NCI-H526 (cell line): ENCODE data around the gene DNAJC17.

Experiments used
- DNase-seq, 2 experiments: peaks; one replicate each; lab custom pipeline; 2025; lab: John Stamatoyannopoulos, UW

DNAJC17 gene

DNA sequence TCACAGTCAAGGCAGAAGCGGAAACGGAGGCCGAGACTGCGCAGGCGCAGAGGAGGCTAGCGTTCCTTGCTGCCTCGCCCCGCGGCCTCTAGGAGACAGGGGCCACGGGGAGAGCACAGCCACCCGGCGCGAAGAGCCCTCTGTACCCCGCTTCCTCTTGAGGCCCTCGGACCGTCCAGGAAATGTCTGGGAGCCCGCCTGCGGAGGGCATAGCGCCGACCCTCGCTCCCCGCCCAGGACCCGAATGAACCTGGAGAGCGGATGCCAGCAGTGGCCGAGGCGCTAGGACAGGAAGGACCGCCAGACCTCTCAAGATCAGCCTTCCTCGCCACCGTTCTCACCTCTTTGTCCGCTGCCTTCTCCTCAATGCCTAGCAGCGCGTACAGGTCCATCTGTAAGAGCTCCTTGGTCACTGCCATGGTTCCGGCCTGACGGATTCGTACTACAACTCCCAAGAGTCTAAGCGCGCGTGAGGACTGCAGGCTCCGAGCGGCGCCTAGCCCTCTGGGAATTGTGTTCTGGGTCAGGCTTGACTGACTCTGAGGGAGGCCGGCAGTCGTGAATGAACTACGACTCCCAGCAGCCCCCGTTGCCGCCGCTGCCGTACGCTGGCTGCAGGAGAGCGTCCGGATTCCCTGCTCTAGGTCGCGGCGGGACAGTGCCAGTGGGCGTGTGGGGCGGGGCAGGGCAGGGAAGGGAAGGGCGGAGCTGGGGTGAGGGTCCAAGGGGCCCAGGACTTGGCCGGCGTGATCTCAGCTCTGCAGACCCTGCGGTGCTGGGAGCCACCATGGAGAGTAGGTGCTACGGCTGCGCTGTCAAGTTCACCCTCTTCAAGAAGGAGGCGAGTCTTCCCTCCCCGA lies at the start of gene DNAJC17, which contains the start of gene ZFYVE19:
Gene DNAJC17 (minus strand): TSS at position 446 of the 860 bp plus-strand sequence. CDS start 27 bp downstream, at position 419.
Gene ZFYVE19 (plus strand): TSS at position 62 of the 860 bp plus-strand sequence. CDS start 501 bp downstream, at position 563.
- peak; percentile 96 to 99 for DNase-seq

GRCh38 chr15:40856746-40857145 lies 49.5 kb upstream of the DNAJC17 start:
- DNase-seq = no peak

DNA sequence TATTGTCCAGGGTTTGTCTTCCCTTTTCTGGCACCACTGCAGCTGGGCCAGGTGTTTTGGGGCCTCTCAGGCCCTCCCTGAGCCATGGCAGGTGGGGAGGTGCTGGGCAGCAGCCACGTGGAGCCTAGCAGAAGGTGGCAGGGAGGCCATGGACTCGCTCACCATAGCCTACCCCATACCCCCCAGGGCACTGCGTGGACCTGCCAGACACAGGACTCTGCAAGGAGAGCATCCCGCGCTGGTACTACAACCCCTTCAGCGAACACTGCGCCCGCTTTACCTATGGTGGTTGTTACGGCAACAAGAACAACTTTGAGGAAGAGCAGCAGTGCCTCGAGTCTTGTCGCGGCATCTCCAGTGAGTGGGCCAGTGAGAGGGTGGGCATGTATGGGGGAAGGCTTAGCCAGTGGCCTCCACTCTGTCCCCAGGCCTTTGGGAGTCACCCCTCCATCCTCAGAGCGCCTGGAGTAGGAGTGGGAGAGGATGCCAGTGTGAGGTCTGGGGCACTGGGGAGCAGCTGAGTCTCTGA lies 48.5 kb upstream of the DNAJC17 start:
- DNase-seq = no peak

GRCh38 chr15:40854161-40854560 lies 46.9 kb upstream of the DNAJC17 start:
- DNase-seq = no peak

GRCh38 chr15:40853241-40853890 lies 46.1 kb upstream of the DNAJC17 start:
- DNase-seq = no peak

GRCh38 chr15:40852529-40852928 lies 45.3 kb upstream of the DNAJC17 start:
- peak in 1 of 2 experiments; percentile 11 for DNase-seq

DNA sequence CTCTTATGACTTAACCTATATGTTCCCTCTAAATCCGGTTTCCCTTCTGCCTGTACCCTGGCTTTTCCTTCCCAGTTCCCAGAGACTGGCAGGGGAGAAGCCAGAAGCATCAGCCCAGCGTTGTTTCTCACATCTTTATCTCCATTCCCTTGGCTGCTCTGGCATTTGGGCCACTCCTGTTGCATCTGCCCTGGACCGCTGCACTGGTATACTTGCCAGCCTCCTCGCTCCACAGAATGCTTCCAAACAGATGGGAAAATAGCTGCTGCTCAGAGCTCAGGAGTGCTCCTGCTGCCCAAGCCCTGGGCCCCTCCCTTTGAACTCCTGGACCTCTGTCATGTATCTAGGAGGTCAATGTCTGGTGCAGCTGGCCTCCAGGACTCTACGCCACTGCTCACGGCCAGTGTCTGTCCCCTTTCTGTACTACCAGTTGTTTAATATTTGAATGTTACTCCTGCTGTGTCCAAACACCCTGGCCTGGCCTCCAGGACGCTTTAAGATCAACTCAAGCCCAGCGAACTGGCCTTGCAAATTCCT lies 43.4 kb upstream of the DNAJC17 start:
- no peak for DNase-seq

- DNase-seq = peak; percentile 79 to 87
These were observed 40.1 kb upstream of the DNAJC17 start for GRCh38 chr15:40847223-40847961.

DNA sequence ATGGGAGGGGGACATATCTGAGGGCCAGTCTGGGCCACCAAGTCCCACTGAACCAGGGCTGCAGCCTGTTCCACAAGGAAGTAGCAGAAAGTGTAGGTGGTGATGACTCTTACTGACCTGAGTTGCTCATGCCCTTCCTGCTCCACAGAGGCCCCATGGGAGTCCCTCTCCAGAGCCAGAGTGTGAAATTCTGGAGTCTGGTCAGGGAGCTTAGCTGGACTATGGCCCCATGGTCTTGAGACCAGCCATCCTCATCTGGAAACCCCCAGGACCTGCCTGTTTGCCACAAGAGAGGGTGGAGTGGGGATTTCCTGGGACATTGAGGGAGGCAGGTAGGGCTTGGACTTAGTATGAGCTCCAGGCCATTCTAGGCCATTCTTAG lies 39.6 kb upstream of the DNAJC17 start:
- no peak for DNase-seq

- DNase-seq = peak; percentile 32 to 60
These were observed 38.4 kb upstream of the DNAJC17 start for GRCh38 chr15:40845511-40846284.

DNA sequence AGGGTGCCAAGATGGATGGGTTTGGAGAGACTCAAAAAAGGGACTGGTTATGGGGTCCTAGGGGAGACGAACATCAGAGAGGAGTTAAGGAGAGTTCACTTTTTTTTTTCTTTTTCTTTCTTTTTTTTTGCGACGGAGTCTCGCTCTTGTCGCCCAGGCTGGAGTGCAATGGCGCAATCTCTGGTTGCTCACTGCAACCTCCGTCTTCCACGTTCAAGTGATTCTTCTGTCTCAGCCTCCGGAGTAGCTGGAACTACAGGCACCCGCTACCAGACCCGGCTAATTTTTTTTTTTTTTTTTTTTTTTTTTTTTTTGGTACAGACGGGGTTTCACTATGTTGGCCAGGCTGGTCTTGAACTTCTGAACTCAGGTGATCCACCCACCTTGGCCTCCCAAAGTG lies 37.8 kb upstream of the DNAJC17 start:
- peak in 1 of 2 experiments; percentile 21 for DNase-seq

DNA sequence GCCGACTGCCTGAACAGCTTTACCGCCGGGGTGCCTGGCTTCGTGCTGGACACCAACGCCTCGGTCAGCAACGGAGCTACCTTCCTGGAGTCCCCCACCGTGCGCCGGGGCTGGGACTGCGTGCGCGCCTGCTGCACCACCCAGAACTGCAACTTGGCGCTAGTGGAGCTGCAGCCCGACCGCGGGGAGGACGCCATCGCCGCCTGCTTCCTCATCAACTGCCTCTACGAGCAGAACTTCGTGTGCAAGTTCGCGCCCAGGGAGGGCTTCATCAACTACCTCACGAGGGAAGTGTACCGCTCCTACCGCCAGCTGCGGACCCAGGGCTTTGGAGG lies 37.4 kb upstream of the DNAJC17 start:
- DNase-seq = peak; percentile 4 to 73

DNA sequence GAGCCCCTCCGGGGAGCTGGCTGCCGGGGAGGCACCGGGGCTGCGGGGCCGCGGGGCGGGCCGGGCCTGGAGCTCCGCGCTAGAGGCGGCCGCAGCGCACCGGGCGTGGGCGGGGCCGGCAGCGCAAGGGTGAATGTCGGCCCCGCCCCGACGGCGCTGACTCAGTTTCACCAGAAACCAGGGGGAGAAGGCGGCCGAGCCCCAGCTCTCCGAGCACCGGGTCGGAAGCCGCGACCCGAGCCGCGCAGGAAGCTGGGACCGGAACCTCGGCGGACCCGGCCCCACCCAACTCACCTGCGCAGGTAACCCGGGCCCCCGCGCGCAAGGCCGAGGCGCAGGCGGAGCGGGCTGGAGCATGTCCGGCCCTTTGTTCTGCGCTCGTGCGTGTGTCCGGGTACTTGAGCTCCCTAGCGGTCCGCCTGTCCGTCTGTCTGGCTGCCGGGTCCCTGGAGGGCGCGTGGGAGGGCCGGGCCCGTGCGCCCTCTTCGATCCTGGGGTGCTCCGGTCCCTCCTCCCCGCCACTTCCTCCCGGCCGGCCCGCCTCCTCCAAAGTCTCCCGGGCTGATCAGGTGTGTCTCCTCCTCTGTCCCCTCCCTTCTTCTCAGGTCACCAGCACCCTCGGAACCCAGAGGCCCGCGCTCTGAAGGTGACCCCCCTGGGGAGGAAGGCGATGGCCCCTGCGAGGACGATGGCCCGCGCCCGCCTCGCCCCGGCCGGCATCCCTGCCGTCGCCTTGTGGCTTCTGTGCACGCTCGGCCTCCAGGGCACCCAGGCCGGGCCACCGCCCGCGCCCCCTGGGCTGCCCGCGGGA lies 36.8 kb upstream of the DNAJC17 start, which contains the start of gene SPINT1:
Gene SPINT1 (plus strand): TSS at position 164 of the 811 bp plus-strand sequence. CDS start 507 bp downstream, at position 671.
- DNase-seq = peak; percentile 32 to 84

DNA sequence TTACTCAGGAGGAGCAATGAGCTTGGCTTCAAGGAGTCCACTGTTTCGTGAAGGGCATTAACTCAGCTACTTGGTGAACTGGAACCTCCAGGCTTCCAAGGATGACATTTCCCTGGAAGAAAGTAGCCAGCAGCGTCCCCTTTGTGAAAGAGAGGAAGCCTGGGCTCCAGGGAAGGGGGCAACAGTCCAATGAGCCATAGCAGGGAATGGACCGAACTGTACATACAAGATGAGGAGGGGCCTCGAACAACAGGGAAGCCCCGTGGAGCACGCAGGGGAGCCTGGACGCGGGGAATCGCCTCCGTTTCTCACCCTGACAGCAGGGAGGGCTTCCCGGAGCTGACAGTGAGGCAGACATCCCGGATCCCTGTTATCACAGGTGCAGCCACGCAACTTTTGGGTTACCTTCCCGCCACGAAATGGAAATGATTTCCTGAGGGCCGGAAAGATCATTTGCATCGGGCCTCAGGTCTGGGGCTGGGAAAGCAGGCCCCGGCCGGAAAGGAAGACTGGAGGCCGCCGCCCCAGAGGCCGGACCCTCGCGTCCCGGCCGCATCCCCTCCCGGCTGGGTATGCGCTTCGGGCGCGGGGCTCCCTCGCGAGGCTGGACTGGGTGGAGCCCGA lies 36.1 kb upstream of the DNAJC17 start:
- peak; percentile 32 to 81 for DNase-seq

DNA sequence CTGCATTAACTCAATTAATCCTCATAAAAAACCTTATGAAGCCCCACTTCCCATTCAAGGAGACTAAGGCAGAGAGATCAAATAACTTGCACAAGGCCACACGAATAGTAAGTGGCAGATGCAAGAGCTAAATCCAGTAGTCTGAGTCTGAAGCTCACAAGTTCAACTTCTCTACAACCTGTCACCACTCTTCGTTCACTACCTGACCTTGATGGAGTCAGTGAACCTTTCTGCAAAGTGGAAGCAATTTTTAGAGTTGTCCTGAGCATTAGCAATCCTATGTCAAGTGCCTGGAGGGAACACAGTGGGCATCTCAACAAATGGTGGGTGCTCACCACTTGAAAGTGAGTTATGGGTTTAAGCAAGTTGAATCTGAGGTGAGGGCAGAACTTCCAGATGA lies 34.5 kb upstream of the DNAJC17 start:
- no peak for DNase-seq

- DNase-seq = no peak
These were observed 31.5 kb upstream of the DNAJC17 start for GRCh38 chr15:40838756-40839155.

GRCh38 chr15:40836020-40836419 lies 28.7 kb upstream of the DNAJC17 start:
- no peak for DNase-seq

DNA sequence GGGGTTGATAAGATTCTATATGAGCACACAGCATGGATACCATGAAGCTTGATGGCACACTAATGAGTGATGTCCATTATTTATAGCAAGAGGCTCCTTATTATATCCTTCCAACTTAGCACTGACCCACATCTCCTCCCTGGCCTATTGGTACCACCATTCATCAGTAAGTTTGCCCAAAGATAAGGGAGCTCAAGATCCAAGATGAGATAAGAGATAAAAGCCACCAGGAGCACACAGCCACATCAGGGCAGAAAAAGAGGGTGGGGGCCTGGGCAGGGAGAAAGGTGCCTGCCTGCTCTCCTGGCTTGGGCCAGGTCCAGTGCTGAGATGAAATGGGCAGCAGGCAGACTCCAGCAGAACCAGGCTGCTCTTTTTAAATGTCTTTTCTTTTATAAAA lies 25.6 kb upstream of the DNAJC17 start:
- DNase-seq = no peak

DNA sequence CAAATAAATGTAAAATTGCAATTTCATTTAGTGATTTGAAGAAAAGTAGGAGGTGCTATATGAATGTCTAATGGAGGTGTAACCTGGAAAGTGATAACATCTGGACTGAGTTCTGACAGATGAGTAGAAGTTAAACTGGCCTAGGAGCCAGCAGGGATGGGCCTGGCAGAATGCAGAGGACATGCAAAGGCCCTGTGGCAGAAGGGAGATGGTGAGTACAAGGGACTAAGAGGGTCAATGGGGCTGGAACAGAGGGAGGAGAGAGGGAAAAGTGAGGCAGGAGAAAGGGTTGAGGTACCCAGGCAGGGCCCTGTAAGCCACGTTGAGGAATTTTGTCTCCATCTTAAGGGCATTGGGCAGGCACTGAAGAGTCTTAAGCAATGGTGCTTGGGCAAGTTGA lies 24.6 kb upstream of the DNAJC17 start:
- DNase-seq = no peak

- DNase-seq = no peak
These were observed 23.6 kb upstream of the DNAJC17 start for GRCh38 chr15:40830884-40831283.
